K562 (cell line): ENCODE data around the gene CRPPA. TPM values are rescaled to one million over a fixed set of nuclear protein-coding genes. Genes with fewer than 3 reads are reported as not detected.

Source experiments
- ARID2 ChIP-seq: fragments of 450-650 bp; IDR thresholded peaks from 2 replicates; pipeline ENCODE4 v1.6.1; 2017; ENCODE audit warnings: antibody characterized with exemption, mild to moderate bottlenecking
- ATF1 ChIP-seq, 2 experiments: fragments of 450-650 bp in 1 of 2; IDR thresholded peaks; 2 replicates each; pipeline ENCODE4 v1.6.1; 2016; ENCODE audit warnings: missing compliant biosample characterization in 1 of 2, missing genetic modification characterization in 1 of 2
- CBFA2T3 ChIP-seq: fragments of 450-650 bp; IDR thresholded peaks from 2 replicates; pipeline ENCODE4 v1.6.1; 2017
- GATA2 ChIP-seq: sonication (generic); formaldehyde crosslinking; IDR thresholded peaks from 2 replicates; pipeline ENCODE4 v1.4.0; 2020; ENCODE audit warnings: mild to moderate bottlenecking, missing genetic modification reagents
- GATAD2B ChIP-seq: fragments of 450-650 bp; IDR thresholded peaks from 2 replicates; pipeline ENCODE4 v1.6.1; 2017; ENCODE audit warnings: mild to moderate bottlenecking, borderline replicate concordance
- HMG20B ChIP-seq: fragments of 250-450 bp; sonication (Bioruptor Pico); IDR thresholded peaks from 2 replicates; pipeline ENCODE4 v1.5.0; 2021; ENCODE audit warnings: mild to moderate bottlenecking
- KLF10 ChIP-seq: fragments of 250-450 bp; sonication (Bioruptor Pico); IDR thresholded peaks from 2 replicates; pipeline ENCODE4 v1.6.1; 2021; ENCODE audit warnings: matching md5 sums
- MAZ ChIP-seq, 2 experiments: fragments of 450-650 bp in 1 of 2; sonication (generic) in 1 of 2; formaldehyde crosslinking; IDR thresholded peaks in 1 of 2; conservative IDR thresholded peaks in 1 of 2; 2 replicates each; pipeline versions ENCODE4 v1.4.0 to v1.5.0; 2020; ENCODE audit warnings: mild to moderate bottlenecking in 1 of 2, missing genetic modification reagents in 1 of 2
- MYC ChIP-seq, 2 experiments: fragments of 250-450 bp in 1 of 2; sonication (Bioruptor Pico) in 1 of 2; IDR thresholded peaks; 2 replicates each; pipeline versions ENCODE4 v1.5.1 to v1.6.1; 2012 to 2021; ENCODE audit warnings: low read depth in 2 of 2, borderline replicate concordance in 1 of 2, improper control_type of control experiment in 1 of 2, low read length in 1 of 2, mild to moderate bottlenecking in 1 of 2, moderate library complexity in 1 of 2
- NCOR1 ChIP-seq: fragments of 450-650 bp; IDR thresholded peaks from 2 replicates; pipeline ENCODE4 v1.6.1; 2016; ENCODE audit warnings: mild to moderate bottlenecking, moderate library complexity
- RBM34 ChIP-seq: fragments of 200-400 bp; formaldehyde crosslinking; IDR thresholded peaks from 2 replicates; pipeline ENCODE4 v1.6.1; 2018; ENCODE audit warnings: low read length, borderline replicate concordance; ENCODE audit not compliant: insufficient read depth
- SOX6 ChIP-seq: fragments of 450-650 bp; IDR thresholded peaks from 2 replicates; pipeline ENCODE4 v1.6.1; 2014; ENCODE audit warnings: mild to moderate bottlenecking
- SP2 ChIP-seq: IDR thresholded peaks from 2 replicates; pipeline ENCODE4 v1.6.1; 2011; ENCODE audit warnings: mild to moderate bottlenecking, low read depth, low read length, moderate library complexity; ENCODE audit not compliant: poor library complexity, severe bottlenecking; ENCODE audit errors: extremely low read depth
- SRSF9 ChIP-seq: fragments of 200-400 bp; formaldehyde crosslinking; IDR thresholded peaks from 2 replicates; pipeline ENCODE4 v1.6.1; 2017; ENCODE audit warnings: low read depth, low read length, borderline replicate concordance
- TAL1 ChIP-seq: fragments of 450-650 bp; IDR thresholded peaks from 2 replicates; pipeline ENCODE4 v1.6.1; 2016; ENCODE audit warnings: mild to moderate bottlenecking
- TEAD4 ChIP-seq, 2 experiments: sonication (generic) in 1 of 2; formaldehyde crosslinking in 1 of 2; IDR thresholded peaks; 2 replicates each; pipeline versions ENCODE4 v1.6.1 to v1.8.0; 2012 to 2022; ENCODE audit warnings: borderline replicate concordance in 1 of 2, inconsistent platforms in 1 of 2, low read length in 1 of 2, mild to moderate bottlenecking in 1 of 2, missing genetic modification reagents in 1 of 2
- U2AF2 ChIP-seq: fragments of 200-400 bp; formaldehyde crosslinking; optimal IDR thresholded peaks from 2 replicates; pipeline ENCODE3; 2017; ENCODE audit warnings: low read depth, mild to moderate bottlenecking, low read length
- ZNF197 ChIP-seq: fragments of 200-800 bp; sonication (Bioruptor generic); IDR thresholded peaks from 2 replicates; pipeline ENCODE4 v1.6.1; 2016; ENCODE audit warnings: low read depth, missing genetic modification characterization, missing compliant biosample characterization
- ZNF277 ChIP-seq: fragments of 250-450 bp; sonication (Bioruptor Pico); IDR thresholded peaks from 2 replicates; pipeline ENCODE4 v1.8.0; 2022; ENCODE audit warnings: inconsistent platforms, mild to moderate bottlenecking, moderate library complexity, borderline replicate concordance
- ZNF589 ChIP-seq: fragments of 200-800 bp; sonication (Bioruptor generic); IDR thresholded peaks from 2 replicates; pipeline ENCODE4 v1.6.1; 2016; ENCODE audit warnings: low read depth, missing genetic modification characterization, missing compliant biosample characterization
- polyA plus RNA-seq, 8 experiments: library from polyadenylated mRNA; depleted of rRNA in 4 of 8; stranded (reverse) in 5 of 8; unstranded in 3 of 8; fragments of >200 nt; fragmentation: Nextera tagmentation in 2 of 8; fragmentation: Illumina TruSeq in 1 of 8; extraction: Ambion mirVana in 2 of 8; extraction: Trizol in 1 of 8; gene quantifications; 2 replicates each; pipeline versions ENCODE4 v1.2.1 to v1.2.3, GENCODE V29; 2011 to 2014; ENCODE audit warnings: inconsistent platforms in 1 of 8, missing spikeins in 1 of 8
- total RNA-seq, 7 experiments: library from RNA; depleted of rRNA in 6 of 7; stranded (reverse); fragments of >200 nt in 6 of 7; fragmentation: Illumina TruSeq in 2 of 7; extraction: Trizol in 2 of 7; gene quantifications; 2 replicates each; pipeline versions ENCODE4 v1.2.1 to v1.2.3, GENCODE V29; 2011 to 2021; ENCODE audit warnings: low replicate concordance in 1 of 7
- TF ChIP-seq, protein P1 (sequence below): fragments of 450-650 bp; IDR thresholded peaks from 2 replicates; pipeline ENCODE4 v1.6.1; 2016; ENCODE audit warnings: mild to moderate bottlenecking

Gene CRPPA
- total and polyA plus RNA-seq, 9 of the 15 experiments (the other 6 are each of a cell fraction or from before 2014, with no cell fraction given): 3.9 to 14.4 (median 7.8) TPM

DNA sequence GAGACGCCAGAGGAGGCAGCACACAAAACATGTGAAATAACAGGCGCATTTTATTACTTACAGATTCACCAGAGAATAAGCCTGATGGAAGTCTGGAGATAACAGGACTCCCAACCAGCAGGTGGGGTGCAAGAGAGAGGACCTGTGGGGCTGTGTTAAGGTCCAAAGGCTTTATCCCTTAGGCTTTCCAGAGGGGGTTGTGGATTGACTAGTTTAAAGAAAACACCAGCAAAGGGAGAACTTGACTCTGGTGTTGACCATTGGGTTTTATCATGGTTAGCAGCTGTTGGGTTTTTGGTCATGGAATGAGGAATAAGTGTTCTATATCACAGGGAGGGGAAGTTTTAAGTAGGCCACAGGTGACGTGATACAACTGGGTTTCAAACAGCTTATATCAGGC lies 1.6 kb upstream of the CRPPA start (continued):
- TF ChIP-seq SP2: no peak
- peak; percentile 39 for TF ChIP-seq TAL1
- no peak; the same call in 1 of the 2 replicates for TF ChIP-seq ZNF589 (CRISPR knock-in tag)
- TF ChIP-seq GATA2 (CRISPR knock-in tag): peak; percentile 39; the same call in 1 of the 2 replicates
- no peak for TF ChIP-seq U2AF2
- TF ChIP-seq GATAD2B: no peak
- TF ChIP-seq, protein P1, sequence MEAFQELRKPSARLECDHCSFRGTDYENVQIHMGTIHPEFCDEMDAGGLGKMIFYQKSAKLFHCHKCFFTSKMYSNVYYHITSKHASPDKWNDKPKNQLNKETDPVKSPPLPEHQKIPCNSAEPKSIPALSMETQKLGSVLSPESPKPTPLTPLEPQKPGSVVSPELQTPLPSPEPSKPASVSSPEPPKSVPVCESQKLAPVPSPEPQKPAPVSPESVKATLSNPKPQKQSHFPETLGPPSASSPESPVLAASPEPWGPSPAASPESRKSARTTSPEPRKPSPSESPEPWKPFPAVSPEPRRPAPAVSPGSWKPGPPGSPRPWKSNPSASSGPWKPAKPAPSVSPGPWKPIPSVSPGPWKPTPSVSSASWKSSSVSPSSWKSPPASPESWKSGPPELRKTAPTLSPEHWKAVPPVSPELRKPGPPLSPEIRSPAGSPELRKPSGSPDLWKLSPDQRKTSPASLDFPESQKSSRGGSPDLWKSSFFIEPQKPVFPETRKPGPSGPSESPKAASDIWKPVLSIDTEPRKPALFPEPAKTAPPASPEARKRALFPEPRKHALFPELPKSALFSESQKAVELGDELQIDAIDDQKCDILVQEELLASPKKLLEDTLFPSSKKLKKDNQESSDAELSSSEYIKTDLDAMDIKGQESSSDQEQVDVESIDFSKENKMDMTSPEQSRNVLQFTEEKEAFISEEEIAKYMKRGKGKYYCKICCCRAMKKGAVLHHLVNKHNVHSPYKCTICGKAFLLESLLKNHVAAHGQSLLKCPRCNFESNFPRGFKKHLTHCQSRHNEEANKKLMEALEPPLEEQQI: 0 out of 2 replicates have a peak, but pooled peaks have one; percentile 68
- TF ChIP-seq KLF10 (CRISPR knock-in tag): no peak
- no peak for TF ChIP-seq MYC (IDR thresholded peaks at IDR 0.05; ENCODE audit: low read depth, low read length)
- no peak for TF ChIP-seq MYC (CRISPR knock-in tag; IDR thresholded peaks at IDR 0.05; ENCODE audit: borderline replicate concordance, low read depth)
- TF ChIP-seq TEAD4 (IDR thresholded peaks at IDR 0.05; ENCODE audit: low read length): peak; percentile 66
- TF ChIP-seq TEAD4 (CRISPR knock-in tag; IDR thresholded peaks at IDR 0.05; ENCODE audit: borderline replicate concordance): no peak
- TF ChIP-seq MAZ (CRISPR knock-in tag; conservative IDR thresholded peaks at IDR 0.05 in 1 of 2, IDR thresholded peaks at IDR 0.05 in 1 of 2): no peak; a peak in 1 of 4 replicates
- TF ChIP-seq ATF1 (CRISPR knock-in tag; IDR thresholded peaks at IDR 0.05): no peak
- TF ChIP-seq ATF1 (tag; IDR thresholded peaks at IDR 0.05): no peak
- TF ChIP-seq NCOR1: peak; percentile 36
- peak; percentile 41; the same call in 1 of the 2 replicates for TF ChIP-seq SOX6
- no peak for TF ChIP-seq ARID2
- peak; percentile 62 for TF ChIP-seq CBFA2T3
- TF ChIP-seq ZNF197 (CRISPR knock-in tag): no peak
- no peak for TF ChIP-seq ZNF277 (CRISPR knock-in tag)
- TF ChIP-seq RBM34: no peak
- TF ChIP-seq HMG20B (CRISPR knock-in tag): no peak
- TF ChIP-seq SRSF9: no peak
